Measurements from ENCODE around the gene MRPS27. TPM values are rescaled to one million over a fixed set of nuclear protein-coding genes. Genes with fewer than 3 reads are reported as not detected.

The MRPS27 gene
- total and polyA plus RNA-seq, 8 donors: 14.8 to 43.3 (median 23.1) TPM

DNA sequence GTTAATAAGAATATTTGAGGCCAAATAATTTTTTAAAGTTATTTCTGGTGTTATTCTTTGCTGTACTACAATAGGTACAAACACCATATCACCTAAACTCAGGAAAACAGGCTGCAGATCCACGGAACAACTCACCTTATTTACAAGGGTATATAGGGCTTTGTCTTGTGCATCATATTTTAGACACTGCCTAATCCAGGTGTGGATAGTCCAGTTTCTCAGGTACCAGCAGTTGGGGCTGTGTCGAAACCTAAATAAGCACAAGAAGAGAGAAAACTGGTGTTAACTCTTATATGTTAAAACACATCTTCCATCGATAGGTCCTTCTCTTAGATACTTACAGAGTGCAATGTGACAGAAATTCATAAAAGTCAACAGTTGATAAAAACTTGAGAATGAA is 82.2 kb downstream of the MRPS27 start:
- no peaks in the 10 kb centered on the region for H3K27me3 ChIP-seq
- 95 to 99% (median 96%) methylated on average over 3 of the region's 3 CpGs for WGBS, 5 donors
- intact Hi-C loops (cut with DNase I; ENCODE audit: low total_unique reads): no loop called here

DNA sequence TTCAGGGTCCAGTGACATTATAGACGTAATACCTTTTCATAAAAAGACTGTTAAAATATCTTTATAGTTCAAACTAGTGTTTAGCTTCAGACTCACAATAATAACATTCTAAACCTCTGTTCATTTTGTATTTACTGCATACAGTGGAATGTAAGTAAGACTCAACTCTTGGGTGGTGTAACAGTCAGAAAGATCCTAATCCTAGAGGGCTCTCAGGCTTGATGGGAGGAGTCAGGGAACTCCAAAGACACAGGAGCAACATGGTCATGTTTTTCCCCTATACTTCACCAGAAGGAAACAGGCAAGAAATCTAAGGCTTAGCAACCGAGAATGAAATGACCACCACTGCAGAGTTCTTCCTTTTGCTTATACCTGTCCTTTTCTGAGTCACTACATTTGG is 82.6 kb downstream of the MRPS27 start:
- Histone ChIP-seq H3K36me3 (peaks cover 0 to 36% (median 19%) of the 10 kb centered on the region in 4 donors), H3K4me1 (peaks cover 0 to 37% (median 12%) of the 10 kb centered on the region in 4 donors), H3K4me3 (no peak overlapping the region), H3K9me3 (no peaks in the 10 kb centered on the region), H3K27ac (no peak overlapping the region), H3K27me3 (no peaks in the 10 kb centered on the region)
- 93 to 100% (median 97%) methylated on average over 2 of the region's 2 CpGs for WGBS, 5 donors
- TF ChIP-seq EP300 (IDR thresholded peaks at IDR 0.05): no peak
- no peak for TF ChIP-seq POLR2AphosphoS5 (IDR thresholded peaks at IDR 0.05)
- TF ChIP-seq, protein P1, sequence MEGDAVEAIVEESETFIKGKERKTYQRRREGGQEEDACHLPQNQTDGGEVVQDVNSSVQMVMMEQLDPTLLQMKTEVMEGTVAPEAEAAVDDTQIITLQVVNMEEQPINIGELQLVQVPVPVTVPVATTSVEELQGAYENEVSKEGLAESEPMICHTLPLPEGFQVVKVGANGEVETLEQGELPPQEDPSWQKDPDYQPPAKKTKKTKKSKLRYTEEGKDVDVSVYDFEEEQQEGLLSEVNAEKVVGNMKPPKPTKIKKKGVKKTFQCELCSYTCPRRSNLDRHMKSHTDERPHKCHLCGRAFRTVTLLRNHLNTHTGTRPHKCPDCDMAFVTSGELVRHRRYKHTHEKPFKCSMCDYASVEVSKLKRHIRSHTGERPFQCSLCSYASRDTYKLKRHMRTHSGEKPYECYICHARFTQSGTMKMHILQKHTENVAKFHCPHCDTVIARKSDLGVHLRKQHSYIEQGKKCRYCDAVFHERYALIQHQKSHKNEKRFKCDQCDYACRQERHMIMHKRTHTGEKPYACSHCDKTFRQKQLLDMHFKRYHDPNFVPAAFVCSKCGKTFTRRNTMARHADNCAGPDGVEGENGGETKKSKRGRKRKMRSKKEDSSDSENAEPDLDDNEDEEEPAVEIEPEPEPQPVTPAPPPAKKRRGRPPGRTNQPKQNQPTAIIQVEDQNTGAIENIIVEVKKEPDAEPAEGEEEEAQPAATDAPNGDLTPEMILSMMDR (IDR thresholded peaks at IDR 0.05): no peak
- TF ChIP-seq POLR2A (IDR thresholded peaks at IDR 0.05): no peak
- intact Hi-C loops (cut with DNase I; ENCODE audit: low total_unique reads): no loop called here
- DNase-seq: no peak

More for the DNA sequence above, 82.2 kb downstream of the MRPS27 start:
- Histone ChIP-seq H3K4me3 (no peak overlapping the region), H3K9me3 (no peaks in the 10 kb centered on the region), H3K36me3 (peaks cover 0 to 33% (median 19%) of the 10 kb centered on the region in 4 donors), H3K4me1 (peaks cover 0 to 37% (median 12%) of the 10 kb centered on the region in 4 donors), H3K27ac (no peak overlapping the region)
- no peak for DNase-seq
- no peak for TF ChIP-seq POLR2AphosphoS5 (IDR thresholded peaks at IDR 0.05)
- TF ChIP-seq, protein P1 (IDR thresholded peaks at IDR 0.05): no peak
- no peak for TF ChIP-seq EP300 (IDR thresholded peaks at IDR 0.05)
- TF ChIP-seq POLR2A (IDR thresholded peaks at IDR 0.05): no peak

DNA sequence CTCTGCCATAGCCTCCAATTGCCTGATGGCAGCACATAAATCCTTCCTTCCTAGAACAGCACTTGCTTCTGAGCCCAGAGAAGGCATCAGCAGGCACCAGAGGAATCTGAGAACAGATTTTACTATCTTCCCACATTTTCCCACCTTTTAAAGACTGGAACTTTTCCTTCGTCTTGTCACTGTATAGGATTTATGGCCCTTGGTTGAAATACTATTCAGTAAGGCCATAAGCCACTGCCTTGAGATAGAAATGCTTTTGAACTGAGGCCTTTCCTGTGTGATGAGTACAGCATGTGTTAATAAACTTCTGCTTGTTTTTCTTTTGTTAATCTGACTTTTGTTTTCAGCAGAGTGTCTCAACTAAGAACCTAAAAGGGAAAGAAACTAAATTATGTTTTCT is 84.3 kb downstream of the MRPS27 start:
- TF ChIP-seq POLR2AphosphoS5 (IDR thresholded peaks at IDR 0.05) (no peak), EP300 (IDR thresholded peaks at IDR 0.05) (no peak), POLR2A (IDR thresholded peaks at IDR 0.05) (no peak)
- TF ChIP-seq, protein P1 (IDR thresholded peaks at IDR 0.05): no peak
- Histone ChIP-seq H3K9me3 (no peaks in the 10 kb centered on the region), H3K4me3 (no peak overlapping the region), H3K4me1 (peaks cover 0 to 27% (median 12%) of the 10 kb centered on the region in 4 donors), H3K27ac (no peak overlapping the region), H3K27me3 (no peaks in the 10 kb centered on the region), H3K36me3 (peaks cover 0 to 52% (median 33%) of the 10 kb centered on the region in 4 donors)
- intact Hi-C loops (cut with DNase I; ENCODE audit: low total_unique reads): no loop called here
- no peak for DNase-seq
- WGBS, 5 donors: 91 to 97% (median 96%) methylated on average over 1 of the region's 1 CpG

DNA sequence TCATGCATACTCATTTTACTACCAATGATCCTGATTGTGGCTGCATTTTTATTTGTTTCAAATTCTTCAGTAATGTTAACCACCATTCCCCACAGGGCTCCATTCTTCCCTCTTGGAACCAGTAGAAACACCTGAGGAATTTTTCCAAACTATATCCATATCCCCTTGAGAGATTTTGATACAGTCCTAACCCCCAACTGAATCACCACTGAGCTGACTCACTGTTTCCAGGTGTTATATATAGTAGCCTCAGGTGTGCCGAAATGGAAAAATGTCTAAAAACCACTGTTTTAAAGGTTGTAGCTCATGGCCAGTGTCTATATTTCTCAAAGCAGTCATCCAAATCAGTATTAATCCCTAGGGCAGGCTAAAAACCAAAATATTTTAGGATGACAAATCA is 85.2 kb downstream of the MRPS27 start:
- Histone ChIP-seq H3K4me3 (no peak overlapping the region), H3K4me1 (peaks cover 0 to 27% (median 12%) of the 10 kb centered on the region in 4 donors), H3K27me3 (no peaks in the 10 kb centered on the region), H3K27ac (no peak overlapping the region), H3K9me3 (no peaks in the 10 kb centered on the region), H3K36me3 (peaks cover 0 to 55% (median 35%) of the 10 kb centered on the region in 4 donors)
- intact Hi-C loops (cut with DNase I; ENCODE audit: low total_unique reads): no loop called here
- 93 to 100% (median 97%) methylated on average over 1 of the region's 1 CpG for WGBS, 5 donors
- DNase-seq: no peak
- TF ChIP-seq, protein P1 (IDR thresholded peaks at IDR 0.05): no peak
- TF ChIP-seq EP300 (IDR thresholded peaks at IDR 0.05): no peak
- TF ChIP-seq POLR2A (IDR thresholded peaks at IDR 0.05): no peak
- no peak for TF ChIP-seq POLR2AphosphoS5 (IDR thresholded peaks at IDR 0.05)

All from stomach (tissue), 9 donors.